H9 (cell line): ENCODE data around the gene IGFL1. TPM values are rescaled to one million over a fixed set of nuclear protein-coding genes. Genes with fewer than 3 reads are reported as not detected.

Experiments used
- DNase-seq: peaks from one replicate; pipeline ENCODE4 v3.0.0-alpha.2; 2017
- H2AFZ ChIP-seq: one replicate; pipeline ENCODE4 v1.6.1; 2013; ENCODE audit warnings: mild to moderate bottlenecking, low read length, control low read depth, moderate library complexity
- H2AK5ac ChIP-seq: 2 replicates; pipeline ENCODE4 v1.6.1; 2013; ENCODE audit warnings: low read length, control low read depth, mixed read lengths; ENCODE audit not compliant: insufficient read length
- H2BK120ac ChIP-seq: one replicate; pipeline ENCODE4 v1.6.1; 2013; ENCODE audit warnings: low read depth, mild to moderate bottlenecking, low read length, control low read depth, inconsistent platforms; ENCODE audit not compliant: poor library complexity, severe bottlenecking
- H2BK12ac ChIP-seq: 2 replicates; pipeline ENCODE4 v1.6.1; 2013; ENCODE audit warnings: low read length, control low read depth, mixed read lengths, low read depth; ENCODE audit not compliant: insufficient read length
- H2BK15ac ChIP-seq: 2 replicates; pipeline ENCODE4 v1.6.1; 2013; ENCODE audit warnings: low read depth, low read length, control low read depth
- H2BK20ac ChIP-seq: one replicate; pipeline ENCODE4 v1.6.1; 2013; ENCODE audit warnings: low read depth, mild to moderate bottlenecking, low read length, control low read depth, inconsistent platforms; ENCODE audit not compliant: poor library complexity, severe bottlenecking
- H2BK5ac ChIP-seq: 2 replicates; pipeline ENCODE4 v1.6.1; 2013; ENCODE audit warnings: low read length, control low read depth, mixed read lengths; ENCODE audit not compliant: insufficient read length
- H3K14ac ChIP-seq: 2 replicates; pipeline ENCODE4 v1.6.1; 2013; ENCODE audit warnings: low read length, control low read depth; ENCODE audit not compliant: insufficient read depth
- H3K18ac ChIP-seq: 2 replicates; pipeline ENCODE4 v1.6.1; 2013; ENCODE audit warnings: low read depth, mild to moderate bottlenecking, mixed read lengths, low read length, control low read depth; ENCODE audit not compliant: insufficient read length
- H3K23ac ChIP-seq: 2 replicates; pipeline ENCODE4 v1.6.1; 2013; ENCODE audit warnings: low read length, control low read depth, mixed read lengths, low read depth; ENCODE audit not compliant: insufficient read length
- H3K23me2 ChIP-seq: 2 replicates; pipeline ENCODE4 v1.6.1; 2013; ENCODE audit warnings: low read depth, mild to moderate bottlenecking, mixed read lengths, low read length, control low read depth; ENCODE audit not compliant: insufficient read length, poor library complexity, severe bottlenecking
- H3K27ac ChIP-seq: 2 replicates; pipeline ENCODE4 v1.5.1; 2013; ENCODE audit warnings: low read length, control low read depth, mixed read lengths, low read depth; ENCODE audit not compliant: insufficient read length
- H3K27me3 ChIP-seq: 2 replicates; pipeline ENCODE4 v1.6.1; 2013; ENCODE audit warnings: low read length, control low read depth, inconsistent platforms; ENCODE audit not compliant: insufficient read depth
- H3K4ac ChIP-seq: 2 replicates; pipeline ENCODE4 v1.6.1; 2013; ENCODE audit warnings: low read depth, mild to moderate bottlenecking, control low read depth, inconsistent platforms, low read length, moderate library complexity
- H3K4me1 ChIP-seq: 2 replicates; pipeline ENCODE4 v1.6.1; 2013; ENCODE audit warnings: low read length, control low read depth, inconsistent platforms; ENCODE audit not compliant: insufficient read depth
- H3K4me2 ChIP-seq: 2 replicates; pipeline ENCODE4 v1.6.1; 2013; ENCODE audit warnings: low read length, control low read depth, mixed read lengths; ENCODE audit not compliant: insufficient read length, insufficient read depth
- H3K56ac ChIP-seq: 2 replicates; pipeline ENCODE4 v1.6.1; 2013; ENCODE audit warnings: low read depth, mild to moderate bottlenecking, mixed read lengths, low read length, control low read depth; ENCODE audit not compliant: insufficient read length
- H3K79me1 ChIP-seq: 2 replicates; pipeline ENCODE4 v1.6.1; 2013; ENCODE audit warnings: low read depth, mild to moderate bottlenecking, moderate library complexity, low read length, control low read depth, inconsistent platforms; ENCODE audit not compliant: insufficient read depth, poor library complexity, severe bottlenecking
- H3K79me2 ChIP-seq: 2 replicates; pipeline ENCODE4 v1.6.1; 2013; ENCODE audit warnings: low read length, control low read depth, inconsistent platforms; ENCODE audit not compliant: insufficient read depth
- H3K9ac ChIP-seq: 2 replicates; pipeline ENCODE4 v1.6.1; 2013; ENCODE audit warnings: low read length, control low read depth, mixed read lengths; ENCODE audit not compliant: insufficient read length; ENCODE audit errors: extremely low read depth
- H3K9me3 ChIP-seq: one replicate; pipeline ENCODE4 v1.6.1; 2013; ENCODE audit warnings: low read depth, low read length, inconsistent platforms; ENCODE audit not compliant: control insufficient read depth
- H3T11ph ChIP-seq: one replicate; pipeline ENCODE4 v1.6.1; 2013; ENCODE audit warnings: mild to moderate bottlenecking, low read length, control low read depth, inconsistent platforms
- H4K20me1 ChIP-seq: one replicate; pipeline ENCODE4 v1.6.1; 2013; ENCODE audit not compliant: control insufficient read depth, insufficient read length, insufficient read depth
- H4K5ac ChIP-seq: 2 replicates; pipeline ENCODE4 v1.6.1; 2013; ENCODE audit warnings: low read depth, mild to moderate bottlenecking, mixed read lengths, low read length, control low read depth; ENCODE audit not compliant: insufficient read length
- H4K8ac ChIP-seq: replicated peaks from 2 replicates; pipeline ENCODE4 v1.6.1; 2013; ENCODE audit warnings: low read length, control low read depth, mixed read lengths, low read depth; ENCODE audit not compliant: insufficient read length
- H4K91ac ChIP-seq: 2 replicates; pipeline ENCODE4 v1.6.1; 2013; ENCODE audit warnings: low read depth, mild to moderate bottlenecking, moderate library complexity, mixed read lengths, low read length, control low read depth; ENCODE audit not compliant: insufficient read length
- H3K27ac Mint-ChIP-seq, 3 experiments: 2 replicates in 2 of 3; 3 replicates in 1 of 3; pipeline ENCODE4 v1.8.0; 2020 to 2021; ENCODE audit warnings: mixed read lengths in 3 of 3, mild to moderate bottlenecking in 1 of 3, moderate library complexity in 1 of 3
- H3K27me3 Mint-ChIP-seq: 2 replicates; pipeline ENCODE4 v1.8.0; 2021; ENCODE audit warnings: low read depth, mild to moderate bottlenecking, moderate library complexity, mixed read lengths
- H3K36me3 Mint-ChIP-seq, 3 experiments: 2 replicates in 2 of 3; 3 replicates in 1 of 3; pipeline ENCODE4 v1.8.0; 2020 to 2021; ENCODE audit warnings: low read depth in 3 of 3, mixed read lengths in 3 of 3; ENCODE audit not compliant: insufficient read depth in 1 of 3
- H3K4me1 Mint-ChIP-seq, 2 experiments: 2 replicates each; pipeline ENCODE4 v1.8.0; 2020; ENCODE audit warnings: mixed read lengths in 2 of 2
- H3K4me3 Mint-ChIP-seq, 2 experiments: 2 replicates in 1 of 2; 3 replicates in 1 of 2; pipeline ENCODE4 v1.8.0; 2020 to 2021; ENCODE audit warnings: mild to moderate bottlenecking in 2 of 2, mixed read lengths in 2 of 2, moderate library complexity in 1 of 2
- H3K9me3 Mint-ChIP-seq, 2 experiments: 2 replicates in 1 of 2; 3 replicates in 1 of 2; pipeline ENCODE4 v1.8.0; 2020; ENCODE audit warnings: mild to moderate bottlenecking in 2 of 2, mixed read lengths in 2 of 2, moderate library complexity in 1 of 2
- WGBS: extraction: QIAGEN DNeasy Blood & Tissue Kit; methylation state at CpG from one replicate; pipeline ENCODE4 v1.1.7; 2013; ENCODE audit warnings: missing lambda C conversion rate, low lambda C conversion rate, mixed read lengths; ENCODE audit not compliant: insufficient read length; ENCODE audit errors: extremely low coverage; 5-methylcytosine and 5-hydroxymethylcytosine counted together
- total RNA-seq: library from RNA; stranded (reverse); gene quantifications from 2 replicates; pipeline ENCODE4 v1.2.1, GENCODE V29; 2021
- TF ChIP-seq, protein P1 (sequence below): fragments of 200-600 bp; sonication (generic); conservative IDR thresholded peaks from 3 replicates; pipeline ENCODE4 v1.8.0; 2021; ENCODE audit warnings: antibody characterized with exemption, mild to moderate bottlenecking

The IGFL1 gene
- total RNA-seq, 1 experiment from 2014 or later = not detected

DNA sequence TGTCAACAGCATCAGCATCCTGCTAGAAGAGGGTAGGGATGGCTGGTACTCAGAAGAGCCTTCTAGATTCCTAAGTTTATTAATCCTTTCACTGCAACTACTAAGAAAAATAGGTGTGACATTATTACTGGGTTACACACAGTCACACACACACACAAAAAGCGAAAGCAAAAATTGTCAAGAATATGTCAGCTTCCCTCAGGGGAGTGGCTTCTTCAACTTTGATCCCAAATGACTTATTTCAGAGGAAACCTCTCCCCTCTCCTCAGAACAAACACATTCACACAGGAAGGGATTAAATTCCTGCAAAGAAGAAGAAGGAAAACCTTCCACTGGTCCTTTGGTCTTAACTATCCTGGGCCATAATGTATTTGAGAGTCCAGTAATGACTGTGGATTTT, 20.1 kb upstream of the IGFL1 start:
- no peaks in the 10 kb centered on the region for H3K23me2 ChIP-seq
- no peak overlapping the region for H3K4me2 ChIP-seq
- H2BK15ac ChIP-seq = no peak overlapping the region
- H3K79me1 ChIP-seq = no peaks in the 10 kb centered on the region
- no peak overlapping the region for H2AK5ac ChIP-seq
- H4K91ac ChIP-seq = no peak overlapping the region
- H2BK5ac ChIP-seq = no peak overlapping the region
- no peaks in the 10 kb centered on the region for H3K9me3 ChIP-seq
- no peak overlapping the region for H3T11ph ChIP-seq
- H2BK12ac ChIP-seq = no peak overlapping the region
- no peaks in the 10 kb centered on the region for H4K20me1 ChIP-seq
- H3K18ac ChIP-seq = no peak overlapping the region
- H3K27ac ChIP-seq = no peak overlapping the region
- H3K14ac ChIP-seq = no peak overlapping the region
- H4K8ac ChIP-seq = no peak overlapping the region
- H3K4me1 ChIP-seq = peaks cover 6% of the 10 kb centered on the region
- H3K27me3 ChIP-seq = no peaks in the 10 kb centered on the region
- TF ChIP-seq, protein P1, sequence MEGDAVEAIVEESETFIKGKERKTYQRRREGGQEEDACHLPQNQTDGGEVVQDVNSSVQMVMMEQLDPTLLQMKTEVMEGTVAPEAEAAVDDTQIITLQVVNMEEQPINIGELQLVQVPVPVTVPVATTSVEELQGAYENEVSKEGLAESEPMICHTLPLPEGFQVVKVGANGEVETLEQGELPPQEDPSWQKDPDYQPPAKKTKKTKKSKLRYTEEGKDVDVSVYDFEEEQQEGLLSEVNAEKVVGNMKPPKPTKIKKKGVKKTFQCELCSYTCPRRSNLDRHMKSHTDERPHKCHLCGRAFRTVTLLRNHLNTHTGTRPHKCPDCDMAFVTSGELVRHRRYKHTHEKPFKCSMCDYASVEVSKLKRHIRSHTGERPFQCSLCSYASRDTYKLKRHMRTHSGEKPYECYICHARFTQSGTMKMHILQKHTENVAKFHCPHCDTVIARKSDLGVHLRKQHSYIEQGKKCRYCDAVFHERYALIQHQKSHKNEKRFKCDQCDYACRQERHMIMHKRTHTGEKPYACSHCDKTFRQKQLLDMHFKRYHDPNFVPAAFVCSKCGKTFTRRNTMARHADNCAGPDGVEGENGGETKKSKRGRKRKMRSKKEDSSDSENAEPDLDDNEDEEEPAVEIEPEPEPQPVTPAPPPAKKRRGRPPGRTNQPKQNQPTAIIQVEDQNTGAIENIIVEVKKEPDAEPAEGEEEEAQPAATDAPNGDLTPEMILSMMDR = no peak
- WGBS = no CpG with 5 or more reads among the region's 1 CpG
- no peak overlapping the region for H3K9ac ChIP-seq
- no peak overlapping the region for H2AFZ ChIP-seq
- H2BK20ac ChIP-seq = no peak overlapping the region
- no peaks in the 10 kb centered on the region for H3K79me2 ChIP-seq
- H3K4me3 Mint-ChIP-seq = no peak overlapping the region
- no peak overlapping the region; a peak in 1 of 7 replicates for H3K27ac Mint-ChIP-seq
- H4K5ac ChIP-seq = no peak overlapping the region
- no peaks in the 10 kb centered on the region for H3K36me3 Mint-ChIP-seq
- H3K4ac ChIP-seq = no peak overlapping the region
- H3K9me3 Mint-ChIP-seq = peaks cover 0 to 5% of the 10 kb centered on the region in 2 experiments; a peak in 1 of 5 replicates
- no peak overlapping the region for H3K56ac ChIP-seq
- peaks cover 13% of the 10 kb centered on the region for H3K27me3 Mint-ChIP-seq
- no peak overlapping the region for H3K23ac ChIP-seq
- H3K4me1 Mint-ChIP-seq = peaks cover 21 to 35% of the 10 kb centered on the region in 2 experiments
- no peak for DNase-seq
- no peak overlapping the region for H2BK120ac ChIP-seq
